ENCODE data around the gene KRTAP10-3.

KRTAP10-3 gene

DNA sequence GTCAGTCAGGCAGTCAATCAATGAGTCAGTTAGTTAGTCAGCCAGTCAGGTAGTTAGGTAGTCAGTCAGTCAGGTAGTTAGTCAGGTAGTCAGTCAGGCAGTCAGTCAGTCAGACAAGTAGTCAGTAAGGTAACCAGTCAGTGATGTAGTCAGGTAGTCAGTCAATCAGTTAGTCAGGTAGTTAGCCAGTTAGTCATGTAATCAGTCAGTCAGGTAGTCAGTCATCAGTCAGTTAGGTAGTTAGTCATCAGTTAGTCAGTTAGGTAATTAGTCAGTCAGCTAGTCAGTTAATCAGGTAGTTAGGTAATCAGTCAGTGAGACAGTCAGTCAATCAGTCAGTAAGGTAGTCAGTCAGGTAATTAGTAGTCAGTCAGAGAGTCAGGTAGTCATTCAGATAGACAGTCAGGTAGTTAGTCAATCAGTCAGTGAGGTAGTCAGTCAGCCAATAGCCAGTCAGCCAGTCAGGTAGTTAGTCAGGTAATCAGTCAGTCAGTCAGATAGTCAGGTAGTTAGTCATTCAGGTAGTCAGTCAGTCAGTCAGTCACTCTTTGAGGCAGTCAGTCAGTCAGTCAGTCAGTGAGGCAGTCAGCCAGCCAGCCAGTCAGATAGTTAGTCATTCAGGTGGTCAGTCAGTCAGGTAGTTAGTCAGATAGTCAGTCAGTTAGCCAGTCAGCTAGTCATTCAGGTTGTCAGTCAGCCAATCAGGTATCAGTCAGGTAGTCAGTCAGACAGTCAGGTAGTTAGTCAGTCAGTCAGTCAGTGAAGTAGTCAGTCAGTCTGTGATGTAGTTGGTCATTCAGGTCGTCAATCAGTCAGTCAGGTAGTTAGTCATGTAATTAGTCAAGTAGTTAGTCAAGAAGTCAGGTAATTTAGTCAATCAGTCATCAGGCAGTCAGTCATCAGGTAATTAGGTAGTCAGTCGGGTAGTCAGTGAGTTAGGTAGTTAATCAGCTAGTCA is 33.9 kb downstream of the KRTAP10-3 start:
- H3K4me3 ChIP-seq (replicated peaks in 1 of 2; ENCODE audit: low read depth in 2 of 2, low read length in 2 of 2), result no peak overlapping the region
- TF ChIP-seq, protein P1, sequence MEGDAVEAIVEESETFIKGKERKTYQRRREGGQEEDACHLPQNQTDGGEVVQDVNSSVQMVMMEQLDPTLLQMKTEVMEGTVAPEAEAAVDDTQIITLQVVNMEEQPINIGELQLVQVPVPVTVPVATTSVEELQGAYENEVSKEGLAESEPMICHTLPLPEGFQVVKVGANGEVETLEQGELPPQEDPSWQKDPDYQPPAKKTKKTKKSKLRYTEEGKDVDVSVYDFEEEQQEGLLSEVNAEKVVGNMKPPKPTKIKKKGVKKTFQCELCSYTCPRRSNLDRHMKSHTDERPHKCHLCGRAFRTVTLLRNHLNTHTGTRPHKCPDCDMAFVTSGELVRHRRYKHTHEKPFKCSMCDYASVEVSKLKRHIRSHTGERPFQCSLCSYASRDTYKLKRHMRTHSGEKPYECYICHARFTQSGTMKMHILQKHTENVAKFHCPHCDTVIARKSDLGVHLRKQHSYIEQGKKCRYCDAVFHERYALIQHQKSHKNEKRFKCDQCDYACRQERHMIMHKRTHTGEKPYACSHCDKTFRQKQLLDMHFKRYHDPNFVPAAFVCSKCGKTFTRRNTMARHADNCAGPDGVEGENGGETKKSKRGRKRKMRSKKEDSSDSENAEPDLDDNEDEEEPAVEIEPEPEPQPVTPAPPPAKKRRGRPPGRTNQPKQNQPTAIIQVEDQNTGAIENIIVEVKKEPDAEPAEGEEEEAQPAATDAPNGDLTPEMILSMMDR (IDR thresholded peaks at IDR 0.05; ENCODE audit: low read depth, low read length), result no peak
- no peak for DNase-seq (ENCODE audit: low read depth in 2 of 2)

DNA sequence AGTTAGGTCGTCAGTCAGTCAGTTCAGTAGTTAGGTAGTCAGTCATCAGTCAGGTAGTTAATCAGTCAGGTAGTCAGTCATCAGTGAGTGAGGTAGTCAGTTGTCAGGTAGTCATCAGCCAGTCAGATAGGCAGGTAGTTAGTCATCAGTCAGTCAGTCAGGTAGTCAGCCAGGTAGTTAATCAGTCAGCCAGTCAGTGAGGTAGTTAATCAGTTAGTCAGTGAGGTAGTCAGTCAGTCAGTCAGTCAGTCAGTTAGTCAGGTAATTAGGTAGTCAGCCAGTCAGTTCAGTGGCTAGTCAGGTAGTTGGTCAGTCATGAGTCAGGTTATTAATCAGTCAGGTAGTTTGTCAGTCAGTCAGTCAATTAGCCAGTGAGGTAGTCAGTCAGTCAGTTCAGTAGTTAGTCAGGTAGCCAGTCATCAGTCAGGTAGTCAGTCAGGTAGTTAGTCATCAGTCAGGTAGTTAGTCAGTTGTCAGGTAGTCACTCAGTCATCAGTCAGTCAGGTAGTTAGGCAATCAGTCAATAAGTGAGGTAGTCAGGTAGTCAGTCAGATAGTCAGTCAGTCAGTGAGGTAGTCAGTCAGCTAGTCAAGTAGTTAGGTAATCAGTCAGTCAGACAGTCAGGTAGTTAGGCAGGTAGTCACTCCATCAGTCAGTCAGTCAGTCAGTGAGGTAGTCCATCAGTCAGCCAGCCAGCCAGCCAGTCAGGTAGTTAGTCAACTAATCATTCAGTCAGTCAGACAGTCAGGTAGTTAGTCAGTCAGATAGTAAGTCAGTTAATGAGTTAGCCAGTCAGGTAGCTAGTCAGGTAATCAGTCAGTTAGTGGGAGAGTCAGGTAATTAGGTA is 34.8 kb downstream of the KRTAP10-3 start:
- DNase-seq (ENCODE audit: low read depth in 2 of 2), result no peak
- TF ChIP-seq, protein P1 (IDR thresholded peaks at IDR 0.05; ENCODE audit: low read depth, low read length), result no peak
- H3K4me3 ChIP-seq (replicated peaks in 1 of 2; ENCODE audit: low read depth in 2 of 2, low read length in 2 of 2), result no peak overlapping the region

DNA sequence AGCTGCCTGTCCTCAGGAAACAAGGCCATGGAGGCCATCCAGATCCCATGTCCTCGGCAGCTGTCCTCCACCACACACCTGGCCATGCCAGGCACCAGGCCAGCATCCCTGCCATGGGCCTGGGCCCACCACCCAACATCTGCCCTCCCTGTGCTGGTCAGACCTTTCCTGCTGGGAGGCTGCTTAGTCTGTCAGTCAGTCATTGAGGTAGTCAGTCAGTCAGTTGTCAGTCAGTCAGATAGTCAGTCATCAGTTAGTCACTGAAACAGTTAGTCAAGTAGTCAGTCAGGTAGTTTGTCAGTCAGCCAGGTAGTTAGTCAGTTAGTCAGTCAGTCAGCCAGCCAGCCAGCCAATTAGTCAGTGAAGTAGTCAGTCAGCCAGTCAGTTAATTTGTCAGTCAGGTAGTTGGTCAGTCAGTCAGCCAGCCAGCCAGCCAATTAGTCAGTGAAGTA is 35.8 kb downstream of the KRTAP10-3 start:
- TF ChIP-seq, protein P1 (IDR thresholded peaks at IDR 0.05; ENCODE audit: low read depth, low read length), result no peak
- no peak for DNase-seq (ENCODE audit: low read depth in 2 of 2)

DNA sequence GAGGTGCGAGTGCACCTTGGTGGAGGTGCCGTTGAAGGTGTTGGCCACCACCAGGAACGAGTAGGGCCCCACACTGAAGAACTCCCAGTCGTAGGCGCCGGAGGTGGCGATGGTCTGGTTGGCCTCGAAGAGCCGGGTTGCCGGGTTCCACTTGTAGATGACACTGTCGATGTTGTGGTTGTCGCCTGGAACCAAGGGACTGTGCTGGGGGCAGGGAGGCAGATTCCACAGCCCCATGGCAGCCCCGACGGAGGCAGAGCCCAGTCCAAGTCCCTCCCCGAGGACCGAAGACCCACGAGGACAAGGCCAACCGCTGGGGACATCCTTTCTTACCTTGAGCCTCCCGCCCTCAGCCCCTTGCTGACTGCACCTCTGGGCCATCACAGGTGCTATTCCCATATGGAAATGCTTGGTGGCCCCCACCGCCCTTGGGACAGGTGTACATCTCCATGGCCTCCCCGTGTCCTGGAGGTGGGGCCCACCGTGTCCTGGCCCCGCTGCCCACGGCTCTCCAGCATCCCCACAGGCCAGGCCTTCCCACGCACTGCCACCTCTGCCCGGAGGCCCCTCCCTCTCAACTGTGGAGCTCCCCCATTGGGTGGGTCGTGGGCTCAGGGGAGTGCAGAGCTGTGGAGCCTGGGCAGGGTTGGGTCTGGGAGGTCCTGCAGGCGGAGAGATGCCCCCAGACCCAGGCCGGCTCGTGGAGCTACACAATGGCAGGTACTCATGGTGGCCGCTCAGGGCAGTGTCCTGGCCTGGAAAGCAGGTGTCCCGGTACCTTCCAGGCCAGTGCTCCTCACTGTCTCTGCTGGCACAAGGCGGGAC is 36.5 kb downstream of the KRTAP10-3 start:
- H3K4me3 ChIP-seq (replicated peaks in 1 of 2; ENCODE audit: low read depth in 2 of 2, low read length in 2 of 2), result no peak overlapping the region
- TF ChIP-seq, protein P1 (IDR thresholded peaks at IDR 0.05; ENCODE audit: low read depth, low read length), result no peak
- no peak for DNase-seq (ENCODE audit: low read depth in 2 of 2)

More for the DNA sequence above, 35.8 kb downstream of the KRTAP10-3 start:
- H3K4me3 ChIP-seq (replicated peaks in 1 of 2; ENCODE audit: low read depth in 2 of 2, low read length in 2 of 2), result no peak overlapping the region

DNA sequence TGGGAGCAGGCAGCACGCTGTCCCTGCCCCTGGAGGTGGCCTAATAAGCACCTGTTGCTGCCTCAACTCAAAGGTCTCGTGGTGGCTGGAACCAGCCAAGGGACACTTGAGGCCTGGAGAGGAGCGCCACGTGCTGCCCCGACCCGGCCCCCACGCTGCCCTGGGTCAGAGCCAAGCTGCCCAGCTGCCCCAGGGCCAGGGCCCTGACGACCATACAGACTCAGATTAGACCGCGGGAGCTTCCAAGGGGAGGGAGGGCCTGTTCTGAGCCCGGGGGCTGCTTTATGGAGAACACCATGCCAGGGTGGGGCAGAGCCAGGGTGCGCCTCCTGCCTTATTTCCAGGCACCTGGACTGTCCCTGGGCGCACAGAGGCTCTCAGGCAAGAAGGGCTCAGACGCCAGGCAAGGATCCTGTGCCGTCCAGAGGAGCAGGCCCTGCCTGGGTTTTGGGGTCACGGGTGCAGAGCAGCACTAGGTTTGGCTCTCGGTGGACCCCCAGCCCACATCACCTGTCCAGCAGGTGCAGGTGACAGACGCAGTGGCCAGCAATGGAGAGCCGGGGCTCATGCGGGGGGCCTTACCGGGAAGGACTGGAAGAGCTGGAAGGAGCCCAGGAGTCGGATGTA is 37.2 kb downstream of the KRTAP10-3 start:
- no peak overlapping the region for H3K4me3 ChIP-seq (replicated peaks in 1 of 2; ENCODE audit: low read depth in 2 of 2, low read length in 2 of 2)
- TF ChIP-seq, protein P1 (IDR thresholded peaks at IDR 0.05; ENCODE audit: low read depth, low read length), result no peak
- no peak for DNase-seq (ENCODE audit: low read depth in 2 of 2)

All from cardiac fibroblast (primary cell).